Endodermal cell (in vitro differentiated cells): ENCODE measurements around the gene MRPL12. TPM values are rescaled to one million over a fixed set of nuclear protein-coding genes. Genes with fewer than 3 reads are reported as not detected.
"Not testable (repeated sequence)": the region's sequence is repeated elsewhere in the genome, so short reads cannot be mapped to it uniquely, and the experiment has no call there.

ENCODE experiments used
- DNase-seq: peaks from one replicate; pipeline ENCODE4 v3.0.0-alpha.2; 2017
- H3K27ac ChIP-seq: 2 replicates; pipeline ENCODE4 v1.5.1; 2013; ENCODE audit warnings: mild to moderate bottlenecking, low read depth, low read length, moderate library complexity
- H3K27me3 ChIP-seq: 2 replicates; pipeline ENCODE4 v1.6.1; 2013; ENCODE audit warnings: mild to moderate bottlenecking, low read length, moderate library complexity; ENCODE audit not compliant: insufficient read depth, control insufficient read depth, poor library complexity, severe bottlenecking
- H3K36me3 ChIP-seq: 2 replicates; pipeline ENCODE4 v1.7.0; 2013; ENCODE audit warnings: mild to moderate bottlenecking, low read length, moderate library complexity; ENCODE audit not compliant: control insufficient read depth, insufficient read depth
- H3K4me1 ChIP-seq: one replicate; pipeline ENCODE4 v1.7.0; 2013; ENCODE audit warnings: low read length; ENCODE audit not compliant: control insufficient read depth, insufficient read depth
- H3K4me3 ChIP-seq: 2 replicates; pipeline ENCODE4 v1.5.1; 2013; ENCODE audit warnings: mild to moderate bottlenecking, low read length, moderate library complexity
- H3K9ac ChIP-seq: 2 replicates; pipeline ENCODE4 v1.6.1; 2013; ENCODE audit warnings: mild to moderate bottlenecking, low read length, moderate library complexity; ENCODE audit not compliant: poor library complexity, severe bottlenecking; ENCODE audit errors: extremely low read depth
- H3K9me3 ChIP-seq: 2 replicates; pipeline ENCODE4 v1.6.1; 2013; ENCODE audit warnings: mild to moderate bottlenecking, low read length, moderate library complexity; ENCODE audit not compliant: control insufficient read depth
- H3K27ac Mint-ChIP-seq: 2 replicates; pipeline ENCODE4 v1.8.0; 2020; ENCODE audit warnings: mixed read lengths
- H3K27me3 Mint-ChIP-seq: 2 replicates; pipeline ENCODE4 v1.8.0; 2021; ENCODE audit warnings: mild to moderate bottlenecking, mixed read lengths; ENCODE audit not compliant: insufficient read depth
- H3K36me3 Mint-ChIP-seq: 2 replicates; pipeline ENCODE4 v1.8.0; 2020; ENCODE audit warnings: low read depth, mixed read lengths
- H3K4me1 Mint-ChIP-seq: 2 replicates; pipeline ENCODE4 v1.8.0; 2020; ENCODE audit warnings: mixed read lengths
- H3K4me3 Mint-ChIP-seq: 2 replicates; pipeline ENCODE4 v1.8.0; 2020; ENCODE audit warnings: mild to moderate bottlenecking, moderate library complexity, mixed read lengths
- H3K9me3 Mint-ChIP-seq: 2 replicates; pipeline ENCODE4 v1.8.0; 2020; ENCODE audit warnings: mild to moderate bottlenecking, mixed read lengths
- WGBS, 2 experiments: methylation state at CpG; one replicate each; pipeline versions ENCODE4 v1.1.5 to v1.1.7; 2013; ENCODE audit warnings: missing lambda C conversion rate in 2 of 2, mixed read lengths in 1 of 2; ENCODE audit not compliant: insufficient coverage in 1 of 2, insufficient read length in 1 of 2; 5-methylcytosine and 5-hydroxymethylcytosine counted together
- total RNA-seq, 2 donors: library from RNA; stranded (reverse); fragmentation: NEBNext Ultra II Directional in 1 of 2; extraction: Animal tissue kit (Norgen Biotek cat#: 25700) in 1 of 2; gene quantifications; 2 replicates in 1 of 2; 3 replicates in 1 of 2; pipeline ENCODE4 v1.2.1, GENCODE V29; 2021
- TF ChIP-seq, protein P1 (sequence below): fragments of 200-600 bp; sonication (generic); conservative IDR thresholded peaks from 2 replicates; pipeline ENCODE4 v1.5.0; 2021; ENCODE audit warnings: antibody characterized with exemption, mild to moderate bottlenecking

The MRPL12 gene
- total RNA-seq, 2 donors from 2014 or later, result 99.4 to 105 TPM

DNA sequence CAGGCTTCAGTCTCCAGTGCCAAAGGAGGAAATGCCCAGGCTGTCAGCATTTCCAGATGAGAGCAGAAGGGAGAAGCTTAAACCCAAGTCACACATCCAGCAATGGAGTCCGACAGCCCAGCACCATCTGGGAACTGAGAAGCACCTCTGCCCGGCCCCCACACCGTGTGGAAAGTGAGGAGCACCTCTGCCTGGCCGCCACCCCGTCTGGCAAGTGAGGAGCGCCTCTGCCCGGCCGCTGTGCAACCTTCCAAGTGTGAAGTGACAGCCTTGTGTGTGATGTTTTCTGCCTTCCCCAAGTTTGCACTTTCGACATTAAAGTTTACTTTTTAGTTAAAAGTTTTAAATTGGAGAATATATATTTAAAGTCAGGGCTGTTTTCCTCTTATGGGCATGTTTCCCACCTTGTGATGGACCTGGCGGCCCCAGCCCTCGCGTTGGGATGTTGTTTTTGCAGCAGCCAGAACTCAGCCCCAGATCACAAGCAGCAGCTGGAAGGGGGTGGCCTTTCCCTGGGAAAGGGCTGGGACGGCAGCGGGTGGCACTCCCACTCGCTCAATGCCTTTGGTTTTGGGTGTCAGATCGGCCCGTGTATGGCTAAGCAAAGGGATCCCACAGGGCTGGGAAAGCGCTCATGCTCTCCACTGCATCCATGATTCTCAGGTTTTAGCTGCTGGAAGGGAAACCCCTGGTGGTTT lies 29.5 kb upstream of the MRPL12 start:
- no peaks in the 10 kb centered on the region for H3K27me3 ChIP-seq
- TF ChIP-seq, protein P1, sequence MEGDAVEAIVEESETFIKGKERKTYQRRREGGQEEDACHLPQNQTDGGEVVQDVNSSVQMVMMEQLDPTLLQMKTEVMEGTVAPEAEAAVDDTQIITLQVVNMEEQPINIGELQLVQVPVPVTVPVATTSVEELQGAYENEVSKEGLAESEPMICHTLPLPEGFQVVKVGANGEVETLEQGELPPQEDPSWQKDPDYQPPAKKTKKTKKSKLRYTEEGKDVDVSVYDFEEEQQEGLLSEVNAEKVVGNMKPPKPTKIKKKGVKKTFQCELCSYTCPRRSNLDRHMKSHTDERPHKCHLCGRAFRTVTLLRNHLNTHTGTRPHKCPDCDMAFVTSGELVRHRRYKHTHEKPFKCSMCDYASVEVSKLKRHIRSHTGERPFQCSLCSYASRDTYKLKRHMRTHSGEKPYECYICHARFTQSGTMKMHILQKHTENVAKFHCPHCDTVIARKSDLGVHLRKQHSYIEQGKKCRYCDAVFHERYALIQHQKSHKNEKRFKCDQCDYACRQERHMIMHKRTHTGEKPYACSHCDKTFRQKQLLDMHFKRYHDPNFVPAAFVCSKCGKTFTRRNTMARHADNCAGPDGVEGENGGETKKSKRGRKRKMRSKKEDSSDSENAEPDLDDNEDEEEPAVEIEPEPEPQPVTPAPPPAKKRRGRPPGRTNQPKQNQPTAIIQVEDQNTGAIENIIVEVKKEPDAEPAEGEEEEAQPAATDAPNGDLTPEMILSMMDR, result no peak
- no peak for DNase-seq
- H3K9me3 ChIP-seq, result no peaks in the 10 kb centered on the region
- peaks cover 48% of the 10 kb centered on the region for H3K36me3 Mint-ChIP-seq
- H3K4me3 Mint-ChIP-seq, result no peak overlapping the region
- H3K27ac Mint-ChIP-seq, result no peak overlapping the region
- no peaks in the 10 kb centered on the region for H3K4me1 Mint-ChIP-seq
- 92 to 95% methylated on average over 14 to 18 of the region's 18 CpGs for WGBS, 2 experiments
- H3K4me1 ChIP-seq, result no peaks in the 10 kb centered on the region
- peaks cover 4% of the 10 kb centered on the region for H3K9me3 Mint-ChIP-seq
- peaks cover 49% of the 10 kb centered on the region for H3K36me3 ChIP-seq
- H3K27ac ChIP-seq, result no peak overlapping the region
- no peak overlapping the region for H3K9ac ChIP-seq
- no peak overlapping the region for H3K4me3 ChIP-seq
- H3K27me3 Mint-ChIP-seq, result no peaks in the 10 kb centered on the region

DNA sequence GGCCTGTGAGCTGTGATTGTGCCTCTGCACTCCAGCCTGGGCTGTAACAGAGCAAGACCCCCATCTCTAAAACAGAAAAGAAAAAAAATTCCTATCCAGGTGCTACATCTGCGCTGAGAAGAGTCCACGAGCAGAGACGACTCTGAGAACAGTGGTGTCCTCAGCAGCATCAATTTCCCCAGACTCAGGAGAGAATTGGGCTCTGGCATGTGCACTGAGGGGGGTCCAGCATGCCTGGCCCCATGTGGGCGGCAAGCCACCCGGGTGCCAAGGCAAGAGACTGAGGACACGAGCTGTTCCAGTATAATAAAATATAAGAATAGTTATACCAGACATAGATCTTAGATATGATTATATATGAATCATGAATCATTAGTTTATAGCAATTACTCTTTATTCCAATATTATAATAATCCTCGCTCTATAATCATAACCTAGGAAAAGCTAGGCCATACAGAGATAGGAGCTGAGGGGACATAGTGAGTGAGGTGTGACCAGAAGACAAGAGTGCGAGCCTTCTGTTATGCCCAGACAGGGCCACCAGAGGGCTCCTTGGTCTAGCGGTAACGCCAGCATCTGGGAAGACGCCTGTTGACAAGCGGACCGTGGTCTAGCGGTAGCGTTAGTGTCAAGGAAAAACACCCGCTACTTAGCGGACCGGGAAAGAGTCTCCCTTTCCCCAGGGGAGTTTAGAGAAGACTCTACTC lies 27.5 kb upstream of the MRPL12 start:
- not testable (repeated sequence) for H3K9me3 Mint-ChIP-seq, H3K27me3 ChIP-seq, H3K4me3 Mint-ChIP-seq, H3K4me1 ChIP-seq, H3K4me3 ChIP-seq, H3K4me1 Mint-ChIP-seq, H3K9ac ChIP-seq, H3K27ac Mint-ChIP-seq, H3K27me3 Mint-ChIP-seq, H3K9me3 ChIP-seq, H3K27ac ChIP-seq
- WGBS, 2 experiments, result 52 to 53% methylated on average over 8 to 11 of the region's 18 CpGs
- peak; percentile 81 for DNase-seq
- TF ChIP-seq, protein P1, result peak; percentile 76
- peaks cover 31% of the 10 kb centered on the region for H3K36me3 Mint-ChIP-seq
- peaks cover 30% of the 10 kb centered on the region for H3K36me3 ChIP-seq

GRCh38 chr17:81676906-81677305 lies 26.3 kb upstream of the MRPL12 start:
- WGBS, 2 experiments, result 94 to 95% methylated on average over 10 to 17 of the region's 17 CpGs
- DNase-seq, result peak; percentile 46
- H3K4me3 ChIP-seq, result no peak overlapping the region
- H3K27me3 Mint-ChIP-seq, result no peaks in the 10 kb centered on the region
- H3K36me3 ChIP-seq, result peaks cover 26% of the 10 kb centered on the region
- H3K36me3 Mint-ChIP-seq, result peaks cover 25% of the 10 kb centered on the region
- no peaks in the 10 kb centered on the region for H3K4me1 Mint-ChIP-seq
- TF ChIP-seq, protein P1, result no peak
- H3K9me3 Mint-ChIP-seq, result peaks cover 4% of the 10 kb centered on the region
- H3K27me3 ChIP-seq, result no peaks in the 10 kb centered on the region
- no peak overlapping the region for H3K9ac ChIP-seq
- no peak overlapping the region for H3K27ac Mint-ChIP-seq
- H3K4me3 Mint-ChIP-seq, result no peak overlapping the region
- no peaks in the 10 kb centered on the region for H3K9me3 ChIP-seq
- no peaks in the 10 kb centered on the region for H3K4me1 ChIP-seq
- H3K27ac ChIP-seq, result no peak overlapping the region
